ENCODE results near the gene PTPN1.

GRCh38 chr20:50624351-50625016 lies 114.3 kb downstream of the PTPN1 start:
- TF ChIP-seq EZH2 (IDR thresholded peaks at IDR 0.05; ENCODE audit: low read length): no peak
- TF ChIP-seq, protein P1, sequence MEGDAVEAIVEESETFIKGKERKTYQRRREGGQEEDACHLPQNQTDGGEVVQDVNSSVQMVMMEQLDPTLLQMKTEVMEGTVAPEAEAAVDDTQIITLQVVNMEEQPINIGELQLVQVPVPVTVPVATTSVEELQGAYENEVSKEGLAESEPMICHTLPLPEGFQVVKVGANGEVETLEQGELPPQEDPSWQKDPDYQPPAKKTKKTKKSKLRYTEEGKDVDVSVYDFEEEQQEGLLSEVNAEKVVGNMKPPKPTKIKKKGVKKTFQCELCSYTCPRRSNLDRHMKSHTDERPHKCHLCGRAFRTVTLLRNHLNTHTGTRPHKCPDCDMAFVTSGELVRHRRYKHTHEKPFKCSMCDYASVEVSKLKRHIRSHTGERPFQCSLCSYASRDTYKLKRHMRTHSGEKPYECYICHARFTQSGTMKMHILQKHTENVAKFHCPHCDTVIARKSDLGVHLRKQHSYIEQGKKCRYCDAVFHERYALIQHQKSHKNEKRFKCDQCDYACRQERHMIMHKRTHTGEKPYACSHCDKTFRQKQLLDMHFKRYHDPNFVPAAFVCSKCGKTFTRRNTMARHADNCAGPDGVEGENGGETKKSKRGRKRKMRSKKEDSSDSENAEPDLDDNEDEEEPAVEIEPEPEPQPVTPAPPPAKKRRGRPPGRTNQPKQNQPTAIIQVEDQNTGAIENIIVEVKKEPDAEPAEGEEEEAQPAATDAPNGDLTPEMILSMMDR (optimal IDR thresholded peaks at IDR 0.05 in 1 of 3, IDR thresholded peaks at IDR 0.05 in 1 of 3, conservative IDR thresholded peaks at IDR 0.05 in 1 of 3; ENCODE audit: extremely low read depth in 1 of 3, insufficient read depth in 2 of 3, low read length in 3 of 3): no peak

All from keratinocyte (primary cell).